B cell (primary cell): Measurements from ENCODE around the gene COG3.
"Not testable (repeated sequence)": the region's sequence is repeated elsewhere in the genome, so short reads cannot be mapped to it uniquely, and the experiment has no call there.

ENCODE experiments used
- CTCF ChIP-seq: fragments of 200-600 bp; IDR thresholded peaks from one replicate; pipeline ENCODE4 v1.8.0; 2022; ENCODE audit warnings: antibody characterized with exemption, mild to moderate bottlenecking
- EZH2 ChIP-seq: IDR thresholded peaks from 2 replicates; pipeline ENCODE4 v1.6.1; 2012; ENCODE audit warnings: borderline replicate concordance, low read depth, mild to moderate bottlenecking, moderate library complexity, low read length; ENCODE audit not compliant: insufficient read depth, poor library complexity, severe bottlenecking

- TF ChIP-seq CTCF, EZH2: not testable (repeated sequence)
Observed at GRCh38 chr13:45419389-45419788, 45.4 kb upstream of the COG3 start.
